GM23248 (cell line): ENCODE measurements around the gene TRIO. TPM values are rescaled to one million over a fixed set of nuclear protein-coding genes. Genes with fewer than 3 reads are reported as not detected.

ENCODE experiments used
- DNase-seq: peaks from one replicate; pipeline ENCODE4 v3.0.0-alpha.2; 2015
- H2AFZ ChIP-seq: fragments of 200-600 bp; sonication (generic); 2 replicates; pipeline ENCODE4 v1.6.1; 2016; ENCODE audit warnings: antibody characterized with exemption
- H3F3A ChIP-seq: fragments of 200-600 bp; sonication (generic); 2 replicates; pipeline ENCODE4 v1.6.1; 2016; ENCODE audit warnings: mild to moderate bottlenecking, antibody characterized with exemption, mixed run types; ENCODE audit not compliant: insufficient read depth
- H3K27ac ChIP-seq: fragments of 200-600 bp; sonication (generic); 2 replicates; pipeline ENCODE4 v1.5.1; 2016; ENCODE audit warnings: mild to moderate bottlenecking
- H3K27me3 ChIP-seq: fragments of 200-600 bp; sonication (generic); replicated peaks from 2 replicates; pipeline ENCODE4 v1.6.1; 2016; ENCODE audit warnings: mild to moderate bottlenecking; ENCODE audit not compliant: insufficient read depth
- H3K36me3 ChIP-seq: fragments of 200-600 bp; sonication (generic); 2 replicates; pipeline ENCODE4 v1.6.1; 2016; ENCODE audit warnings: low read depth, mild to moderate bottlenecking
- H3K4me1 ChIP-seq: fragments of 200-600 bp; sonication (generic); 2 replicates; pipeline ENCODE4 v1.6.1; 2016; ENCODE audit warnings: mild to moderate bottlenecking; ENCODE audit not compliant: insufficient read depth
- H3K4me2 ChIP-seq: fragments of 200-600 bp; sonication (generic); one replicate; pipeline ENCODE4 v1.6.1; 2016; ENCODE audit warnings: mild to moderate bottlenecking; ENCODE audit not compliant: unreplicated experiment
- H3K4me3 ChIP-seq: fragments of 200-600 bp; sonication (generic); 2 replicates; pipeline ENCODE4 v1.5.1; 2016; ENCODE audit warnings: mild to moderate bottlenecking
- H3K79me2 ChIP-seq: fragments of 200-600 bp; sonication (generic); 2 replicates; pipeline ENCODE4 v1.6.1; 2016; ENCODE audit warnings: mild to moderate bottlenecking; ENCODE audit not compliant: insufficient read depth
- H3K9ac ChIP-seq: fragments of 200-600 bp; sonication (generic); 2 replicates; pipeline ENCODE4 v1.6.1; 2016; ENCODE audit warnings: mild to moderate bottlenecking
- H3K9me2 ChIP-seq: fragments of 200-600 bp; sonication (generic); 2 replicates; pipeline ENCODE4 v1.6.1; 2016; ENCODE audit warnings: mixed run types, mild to moderate bottlenecking, moderate library complexity; ENCODE audit not compliant: insufficient read depth
- H3K9me3 ChIP-seq: fragments of 200-600 bp; sonication (generic); one replicate; pipeline ENCODE4 v1.6.1; 2017; ENCODE audit warnings: low read depth
- H4K20me1 ChIP-seq: fragments of 200-600 bp; sonication (generic); 2 replicates; pipeline ENCODE4 v1.6.0; 2016; ENCODE audit not compliant: insufficient read depth
- EZH2 ChIP-seq: fragments of 200-600 bp; sonication (generic); IDR thresholded peaks from 2 replicates; pipeline ENCODE4 v1.6.1; 2018; ENCODE audit warnings: antibody characterized with exemption, mild to moderate bottlenecking; ENCODE audit not compliant: insufficient read depth, poor library complexity, severe bottlenecking
- EZH2phosphoT487 ChIP-seq: fragments of 200-600 bp; sonication (generic); IDR thresholded peaks from 2 replicates; pipeline ENCODE4 v1.6.1; 2018; ENCODE audit warnings: antibody characterized with exemption, moderate library complexity, mild to moderate bottlenecking, low read depth; ENCODE audit not compliant: insufficient read depth
- WGBS, 2 experiments: methylation state at CpG; one replicate each; pipeline ENCODE4 v1.1.6; 2015 to 2017; ENCODE audit warnings: low lambda C conversion rate in 2 of 2, low coverage in 1 of 2; ENCODE audit errors: missing lambda C conversion rate in 2 of 2; 5-methylcytosine and 5-hydroxymethylcytosine counted together
- in situ Hi-C: fragments of 300-500 bp; cut with MboI; formaldehyde crosslinking; loops from 2 replicates; pipeline ENCODE4 v1.15.0; 2020
- polyA plus RNA-seq: library from polyadenylated mRNA; unstranded; fragments of >200 nt; fragmentation: Nextera tagmentation; extraction: Ambion mirVana; gene quantifications from 2 replicates; pipeline ENCODE4 v1.2.1, GENCODE V29; 2016
- total RNA-seq: library from RNA; depleted of rRNA; stranded (reverse); fragments of >200 nt; shearing (Covaris generic); gene quantifications from 2 replicates; pipeline ENCODE4 v1.2.3, GENCODE V29; 2014

Gene TRIO
- total and polyA plus RNA-seq, 2 experiments from 2014 or later, result 28.1 to 198 TPM

GRCh38 chr5:14235872-14236271 is 92.7 kb downstream of the TRIO start:
- no peaks in the 10 kb centered on the region for H3K9me3 ChIP-seq
- H4K20me1 ChIP-seq, result peaks cover 42% of the 10 kb centered on the region
- H3K27me3 ChIP-seq, result no peaks in the 10 kb centered on the region
- H3K9me2 ChIP-seq, result no peaks in the 10 kb centered on the region
- peak; percentile 41 for DNase-seq
- 74 to 75% methylated on average over 4 of the region's 4 CpGs for WGBS, 2 experiments
- H3K27ac ChIP-seq, result peak overlapping the region; percentile 11
- in situ Hi-C loops, result no loop called here
- no peak overlapping the region for H3K9ac ChIP-seq
- no peak overlapping the region for H2AFZ ChIP-seq
- no peaks in the 10 kb centered on the region for H3K36me3 ChIP-seq
- H3K79me2 ChIP-seq, result peaks cover 100% of the 10 kb centered on the region
- TF ChIP-seq EZH2phosphoT487 (no peak), EZH2 (no peak)
- no peak overlapping the region for H3K4me3 ChIP-seq
- peaks cover 92% of the 10 kb centered on the region for H3K4me1 ChIP-seq
- H3F3A ChIP-seq, result peaks cover 85% of the 10 kb centered on the region
- H3K4me2 ChIP-seq, result no peak overlapping the region

DNA sequence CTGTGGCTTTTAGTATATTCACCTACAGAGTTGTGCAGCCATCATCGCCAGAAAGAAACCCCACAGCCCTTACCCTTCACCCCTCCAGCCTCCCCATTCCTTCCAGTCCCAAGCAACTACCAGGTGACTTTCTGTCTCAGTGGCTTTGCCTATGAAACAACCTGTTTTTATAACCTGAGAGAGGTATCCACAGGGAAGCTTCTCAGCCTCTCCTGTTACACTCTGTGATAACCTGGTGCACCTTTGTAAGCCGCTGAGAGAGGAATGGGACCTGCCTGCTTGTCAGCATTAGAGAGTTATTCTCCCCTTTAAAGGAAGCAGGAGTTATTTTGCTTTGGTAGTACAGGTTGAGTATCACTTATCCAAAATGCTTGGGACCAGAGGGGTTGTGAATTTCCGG is 93.6 kb downstream of the TRIO start:
- Histone ChIP-seq H3K36me3 (no peaks in the 10 kb centered on the region), H3K27me3 (no peaks in the 10 kb centered on the region), H3K9me2 (no peaks in the 10 kb centered on the region), H3K4me2 (no peak overlapping the region), H3K27ac (peak overlapping the region; percentile 11), H2AFZ (no peak overlapping the region), H3K9ac (no peak overlapping the region), H4K20me1 (peaks cover 40% of the 10 kb centered on the region), H3K4me1 (peaks cover 92% of the 10 kb centered on the region), H3K79me2 (peaks cover 100% of the 10 kb centered on the region), H3K9me3 (no peaks in the 10 kb centered on the region), H3F3A (peaks cover 85% of the 10 kb centered on the region), H3K4me3 (no peak overlapping the region)
- no peak for TF ChIP-seq EZH2phosphoT487
- no peak for TF ChIP-seq EZH2
- in situ Hi-C loops, result no loop called here
- WGBS, 2 experiments, result 96 to 99% methylated on average over 3 of the region's 3 CpGs
- no peak for DNase-seq

DNA sequence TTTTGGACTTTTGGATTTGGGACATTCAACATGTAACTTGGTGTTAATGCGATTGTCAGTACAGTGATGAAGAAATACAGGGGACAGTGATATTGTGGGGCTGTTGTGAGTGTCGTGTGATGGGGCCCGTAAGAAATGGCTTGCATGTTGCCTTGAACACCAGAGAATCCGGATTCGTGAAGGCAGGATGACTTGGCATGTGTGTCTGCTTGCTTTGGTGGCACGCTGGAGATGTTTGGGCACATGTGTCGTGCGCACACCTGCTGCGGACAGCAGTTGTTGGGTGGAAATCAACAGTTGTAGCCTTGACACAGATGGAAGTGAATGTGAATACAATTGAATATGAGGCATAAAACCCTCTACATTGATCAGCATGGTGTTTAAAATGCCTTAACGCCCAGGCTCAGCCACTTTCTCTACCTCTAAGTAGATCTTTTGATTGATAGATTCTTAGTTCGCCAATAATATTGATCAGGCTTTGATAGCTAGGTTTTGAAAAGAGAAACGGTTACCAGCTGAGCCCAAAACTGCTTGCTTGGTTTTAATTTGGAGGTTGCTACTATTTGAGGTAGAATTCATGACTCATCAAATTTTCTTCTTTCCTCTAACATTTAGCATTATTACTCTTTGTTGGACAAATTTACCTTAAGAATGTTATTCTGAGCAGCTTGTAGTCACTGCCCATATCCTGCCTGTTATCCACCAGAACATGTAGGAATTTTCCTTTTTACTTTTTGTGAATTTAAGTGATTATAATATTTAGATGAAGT is 94.4 kb downstream of the TRIO start:
- no peak for DNase-seq
- Histone ChIP-seq H3K4me3 (no peak overlapping the region), H2AFZ (no peak overlapping the region), H3K9ac (no peak overlapping the region), H3K79me2 (peaks cover 100% of the 10 kb centered on the region), H3K36me3 (no peaks in the 10 kb centered on the region), H3K4me2 (peak overlapping the region; percentile 16), H3K27ac (peak overlapping the region; percentile 11), H3K27me3 (no peaks in the 10 kb centered on the region), H4K20me1 (peaks cover 35% of the 10 kb centered on the region), H3K9me3 (no peaks in the 10 kb centered on the region), H3K9me2 (no peaks in the 10 kb centered on the region), H3K4me1 (peaks cover 92% of the 10 kb centered on the region), H3F3A (peaks cover 82% of the 10 kb centered on the region)
- 95 to 97% methylated on average over 12 of the region's 12 CpGs for WGBS, 2 experiments
- no peak for TF ChIP-seq EZH2phosphoT487
- no peak for TF ChIP-seq EZH2
- in situ Hi-C loops, result no loop called here

- Histone ChIP-seq H3K27me3 (no peaks in the 10 kb centered on the region), H3K36me3 (no peaks in the 10 kb centered on the region), H3F3A (peaks cover 86% of the 10 kb centered on the region), H3K9me3 (no peaks in the 10 kb centered on the region), H4K20me1 (peaks cover 35% of the 10 kb centered on the region), H3K9ac (no peak overlapping the region), H3K9me2 (no peaks in the 10 kb centered on the region), H3K4me3 (no peak overlapping the region), H3K4me1 (peaks cover 91% of the 10 kb centered on the region), H3K79me2 (peaks cover 100% of the 10 kb centered on the region), H3K27ac (peak overlapping the region; percentile 11; the same call in 1 of the 2 replicates), H2AFZ (no peak overlapping the region), H3K4me2 (no peak overlapping the region)
- TF ChIP-seq EZH2phosphoT487 (no peak), EZH2 (no peak)
- in situ Hi-C loops, result no loop called here
- 80 to 82% methylated on average over 6 of the region's 6 CpGs for WGBS, 2 experiments
- DNase-seq, result no peak
Observed at GRCh38 chr5:14238272-14238671, 95.1 kb downstream of the TRIO start.

GRCh38 chr5:14239404-14239803 is 96.3 kb downstream of the TRIO start:
- no peak for TF ChIP-seq EZH2
- no peak for TF ChIP-seq EZH2phosphoT487
- Histone ChIP-seq H3K9me3 (no peaks in the 10 kb centered on the region), H3K36me3 (no peaks in the 10 kb centered on the region), H3K4me2 (peak overlapping the region; percentile 54), H4K20me1 (peaks cover 36% of the 10 kb centered on the region), H3K4me1 (peaks cover 88% of the 10 kb centered on the region), H3K27me3 (no peaks in the 10 kb centered on the region), H2AFZ (no peak overlapping the region), H3F3A (peaks cover 86% of the 10 kb centered on the region), H3K27ac (peak overlapping the region; percentile 52; the same call in 1 of the 2 replicates), H3K79me2 (peaks cover 100% of the 10 kb centered on the region), H3K9me2 (no peaks in the 10 kb centered on the region), H3K4me3 (no peak overlapping the region), H3K9ac (no peak overlapping the region)
- 89 to 92% methylated on average over 8 of the region's 8 CpGs for WGBS, 2 experiments
- in situ Hi-C loops, result no loop called here
- DNase-seq, result no peak
